ENCODE measurements around the gene ATP11A. TPM values are rescaled to one million over a fixed set of nuclear protein-coding genes. Genes with fewer than 3 reads are reported as not detected.

ATP11A gene
- total RNA-seq, 1 experiment from 2014 or later, result 65.3 TPM

DNA sequence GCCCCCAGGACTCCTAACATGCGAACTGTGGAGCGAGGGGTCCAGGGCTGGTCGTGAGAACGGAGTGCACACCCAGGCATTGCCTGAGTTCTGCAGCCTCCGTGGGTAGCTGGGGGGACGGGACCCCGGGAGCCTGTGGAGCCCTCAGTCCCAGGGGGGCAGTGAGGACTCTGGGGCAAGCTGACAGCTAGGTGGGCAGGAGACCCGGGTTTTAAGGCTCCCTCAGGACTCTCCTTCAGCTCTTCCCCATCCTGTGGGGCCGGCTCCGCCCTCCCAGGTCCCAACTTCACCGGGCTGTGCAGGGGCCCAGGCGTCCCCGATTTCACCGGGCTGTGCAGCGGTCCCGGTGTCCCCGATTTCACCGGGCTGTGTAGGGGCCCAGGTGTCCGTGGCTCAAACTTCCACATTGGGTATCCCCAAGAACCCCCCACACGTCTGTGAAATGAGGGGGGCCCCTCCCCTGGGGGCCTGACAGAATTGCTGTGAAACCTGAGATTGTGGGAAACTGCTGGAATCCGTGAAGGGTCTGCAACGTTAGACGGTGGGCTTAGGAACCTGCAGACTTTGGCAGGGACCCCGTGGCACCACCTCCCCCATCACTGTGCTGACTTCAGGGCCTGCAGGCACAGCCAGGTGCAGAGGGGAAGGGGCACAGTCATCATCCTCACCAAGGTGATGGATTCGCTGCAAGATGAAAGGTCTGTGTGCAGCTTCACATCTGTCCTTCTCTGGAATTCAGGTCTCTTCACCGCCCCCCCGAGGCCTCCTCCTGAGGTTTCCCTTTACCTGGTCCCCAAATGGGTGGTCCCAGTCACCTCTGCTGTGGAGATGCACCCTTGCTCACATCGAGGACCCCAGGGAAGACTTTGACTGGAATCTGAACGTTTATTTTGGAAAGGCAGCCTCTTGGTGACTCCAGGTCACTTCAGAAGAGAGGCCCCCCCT, 206.0 kb downstream of the ATP11A start:
- H3K4me1 ChIP-seq (ENCODE audit: insufficient read depth, low read length), result peaks cover 13% of the 10 kb centered on the region; the same call in 1 of the 2 replicates
- no peaks in the 10 kb centered on the region for H3K79me2 ChIP-seq (ENCODE audit: insufficient read depth, low read length)
- no peak overlapping the region for H3T11ph ChIP-seq (ENCODE audit: low read length)
- DNase-seq, result no peak
- H2BK15ac ChIP-seq (ENCODE audit: low read depth, low read length), result no peak overlapping the region
- no peak overlapping the region for H2AFZ ChIP-seq (ENCODE audit: low read length)
- no CpG with 5 or more reads among the region's 29 CpGs for WGBS (ENCODE audit: extremely low coverage, insufficient read length, low lambda C conversion rate)
- H2BK5ac ChIP-seq (ENCODE audit: insufficient read length, low read length), result no peak overlapping the region
- TF ChIP-seq, protein P1, sequence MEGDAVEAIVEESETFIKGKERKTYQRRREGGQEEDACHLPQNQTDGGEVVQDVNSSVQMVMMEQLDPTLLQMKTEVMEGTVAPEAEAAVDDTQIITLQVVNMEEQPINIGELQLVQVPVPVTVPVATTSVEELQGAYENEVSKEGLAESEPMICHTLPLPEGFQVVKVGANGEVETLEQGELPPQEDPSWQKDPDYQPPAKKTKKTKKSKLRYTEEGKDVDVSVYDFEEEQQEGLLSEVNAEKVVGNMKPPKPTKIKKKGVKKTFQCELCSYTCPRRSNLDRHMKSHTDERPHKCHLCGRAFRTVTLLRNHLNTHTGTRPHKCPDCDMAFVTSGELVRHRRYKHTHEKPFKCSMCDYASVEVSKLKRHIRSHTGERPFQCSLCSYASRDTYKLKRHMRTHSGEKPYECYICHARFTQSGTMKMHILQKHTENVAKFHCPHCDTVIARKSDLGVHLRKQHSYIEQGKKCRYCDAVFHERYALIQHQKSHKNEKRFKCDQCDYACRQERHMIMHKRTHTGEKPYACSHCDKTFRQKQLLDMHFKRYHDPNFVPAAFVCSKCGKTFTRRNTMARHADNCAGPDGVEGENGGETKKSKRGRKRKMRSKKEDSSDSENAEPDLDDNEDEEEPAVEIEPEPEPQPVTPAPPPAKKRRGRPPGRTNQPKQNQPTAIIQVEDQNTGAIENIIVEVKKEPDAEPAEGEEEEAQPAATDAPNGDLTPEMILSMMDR (conservative IDR thresholded peaks at IDR 0.05), result no peak
- no peak overlapping the region for H2BK20ac ChIP-seq (ENCODE audit: low read depth, low read length, poor library complexity, severe bottlenecking)
- H3K23me2 ChIP-seq (ENCODE audit: insufficient read length, low read depth, low read length, poor library complexity, severe bottlenecking), result peaks cover 9% of the 10 kb centered on the region
- Mint-ChIP-seq H3K4me3 (peak overlapping the region; percentile 64 to 78), H3K9me3 (no peaks in the 10 kb centered on the region; a peak in 1 of 5 replicates), H3K27ac (no peak overlapping the region; a peak in 1 of 7 replicates), H3K4me1 (peaks cover 55 to 58% of the 10 kb centered on the region in 2 experiments), H3K27me3 (ENCODE audit: low read depth) (peaks cover 41% of the 10 kb centered on the region), H3K36me3 (ENCODE audit: insufficient read depth in 1 of 3, low read depth in 3 of 3) (peaks cover 0 to 3% (median 2%) of the 10 kb centered on the region in 3 experiments; a peak in 3 of 7 replicates)
- no peak overlapping the region for H4K5ac ChIP-seq (ENCODE audit: insufficient read length, low read depth, low read length)
- no peak overlapping the region for H2BK12ac ChIP-seq (ENCODE audit: insufficient read length, low read depth, low read length)
- H3K9ac ChIP-seq (ENCODE audit: extremely low read depth, insufficient read length, low read length), result no peak overlapping the region
- H3K14ac ChIP-seq (ENCODE audit: insufficient read depth, low read length), result no peak overlapping the region
- H3K27me3 ChIP-seq (ENCODE audit: insufficient read depth, low read length), result no peaks in the 10 kb centered on the region; the same call in 1 of the 2 replicates
- no peaks in the 10 kb centered on the region for H4K20me1 ChIP-seq (ENCODE audit: control insufficient read depth, insufficient read depth, insufficient read length)
- H3K56ac ChIP-seq (ENCODE audit: insufficient read length, low read depth, low read length), result no peak overlapping the region
- no peak overlapping the region for H3K27ac ChIP-seq (ENCODE audit: insufficient read length, low read depth, low read length)
- no peak overlapping the region for H3K18ac ChIP-seq (ENCODE audit: insufficient read length, low read depth, low read length)
- H3K23ac ChIP-seq (ENCODE audit: insufficient read length, low read depth, low read length), result no peak overlapping the region
- H3K9me3 ChIP-seq (ENCODE audit: control insufficient read depth, low read depth, low read length), result no peaks in the 10 kb centered on the region
- H4K91ac ChIP-seq (ENCODE audit: insufficient read length, low read depth, low read length), result no peak overlapping the region
- no peak overlapping the region for H4K8ac ChIP-seq (replicated peaks; ENCODE audit: insufficient read length, low read depth, low read length)
- no peak overlapping the region for H2AK5ac ChIP-seq (ENCODE audit: insufficient read length, low read length)
- no peak overlapping the region for H2BK120ac ChIP-seq (ENCODE audit: low read depth, low read length, poor library complexity, severe bottlenecking)
- no peak overlapping the region for H3K4ac ChIP-seq (ENCODE audit: low read depth, low read length)
- peak overlapping the region; percentile 46 for H3K4me2 ChIP-seq (ENCODE audit: insufficient read depth, insufficient read length, low read length)
- no peaks in the 10 kb centered on the region for H3K79me1 ChIP-seq (ENCODE audit: insufficient read depth, low read depth, low read length, poor library complexity, severe bottlenecking)

Measured in H9 (cell line).